NOMO-1 treated with DMSO at 0.1 percent for 48 hours (cell line): Measurements from ENCODE around the gene KIR3DL1.
"Not testable (repeated sequence)": the region's sequence is repeated elsewhere in the genome, so short reads cannot be mapped to it uniquely, and the experiment has no call there.

Experiments
- DNase-seq: peaks from one replicate; lab custom pipeline; 2025; ENCODE audit not compliant: unreplicated experiment; lab: John Stamatoyannopoulos, UW

The KIR3DL1 gene

DNA sequence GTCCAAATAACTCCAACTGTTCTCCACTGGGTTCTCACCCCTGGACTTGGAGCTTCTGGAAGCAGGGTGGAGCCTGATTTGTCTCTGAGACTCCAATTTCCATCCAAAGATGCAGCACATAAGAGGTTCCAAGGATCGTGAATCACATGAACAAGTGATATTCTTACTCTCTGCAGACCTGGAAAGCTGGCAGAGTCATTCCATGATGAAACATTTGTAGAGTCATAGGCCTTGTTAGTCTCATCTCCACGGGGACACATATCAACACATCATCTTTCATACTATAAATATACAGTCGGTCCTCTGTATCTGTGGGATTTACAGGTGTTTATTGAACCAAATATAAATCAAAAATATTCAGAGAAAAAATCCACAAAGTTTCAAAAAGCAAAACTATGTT, 1.7 kb upstream of the KIR3DL1 start:
- not testable (repeated sequence) for DNase-seq

DNA sequence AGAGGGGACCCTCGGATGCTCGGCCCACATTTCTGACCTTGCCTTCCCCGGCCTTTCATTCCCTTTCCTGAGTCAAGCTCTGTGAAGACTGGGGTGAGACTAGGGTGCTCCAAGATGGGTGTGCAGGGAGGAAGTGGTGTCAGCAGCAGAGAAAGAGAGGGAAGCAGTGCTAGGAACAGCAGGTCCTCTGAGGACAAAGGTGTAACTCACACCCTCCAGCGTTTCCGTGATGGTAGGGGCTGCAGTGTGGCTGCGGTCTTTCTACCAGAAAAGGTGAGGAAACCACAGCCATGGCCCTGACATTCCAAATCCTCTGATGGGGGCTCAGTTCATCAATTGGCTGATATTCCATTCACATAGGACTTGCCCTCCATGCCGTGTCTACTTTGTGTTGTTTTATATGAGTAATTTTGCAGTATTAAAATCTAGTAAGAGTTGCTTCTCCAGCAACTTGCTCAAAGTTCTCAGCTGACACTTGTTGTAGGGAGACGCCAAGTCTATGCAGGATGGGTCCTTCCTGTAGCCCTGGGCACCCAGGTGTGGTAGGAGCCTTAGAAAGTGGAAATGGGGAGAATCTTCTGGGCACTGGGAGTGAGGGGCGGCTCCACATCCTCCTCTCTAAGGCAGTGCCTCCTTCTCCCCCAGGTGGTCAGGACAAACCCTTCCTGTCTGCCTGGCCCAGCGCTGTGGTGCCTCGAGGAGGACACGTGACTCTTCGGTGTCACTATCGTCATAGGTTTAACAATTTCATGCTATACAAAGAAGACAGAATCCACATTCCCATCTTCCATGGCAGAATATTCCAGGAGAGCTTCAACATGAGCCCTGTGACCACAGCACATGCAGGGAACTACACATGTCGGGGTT, 1.6 kb downstream of the KIR3DL1 start:
- no peak for DNase-seq

DNA sequence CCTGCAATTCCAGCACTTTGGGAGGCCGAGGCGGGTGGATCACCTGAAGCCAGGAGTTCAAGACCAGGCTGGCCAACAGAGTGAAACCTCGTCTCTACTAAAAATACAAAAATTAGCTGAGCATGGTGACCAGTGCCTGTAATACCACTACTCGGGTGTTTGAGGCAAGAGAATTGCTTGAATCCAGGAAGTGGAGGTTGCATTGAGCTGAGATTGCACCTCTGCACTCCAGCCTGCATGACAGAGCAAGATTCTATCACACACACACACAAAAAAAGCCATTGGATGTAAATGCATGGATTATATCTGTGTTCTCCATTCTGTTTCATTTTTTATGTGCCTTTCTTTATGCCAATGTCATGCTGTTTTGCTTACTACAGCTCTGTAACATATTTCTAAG, 8.1 kb downstream of the KIR3DL1 start:
- not testable (repeated sequence) for DNase-seq

DNA sequence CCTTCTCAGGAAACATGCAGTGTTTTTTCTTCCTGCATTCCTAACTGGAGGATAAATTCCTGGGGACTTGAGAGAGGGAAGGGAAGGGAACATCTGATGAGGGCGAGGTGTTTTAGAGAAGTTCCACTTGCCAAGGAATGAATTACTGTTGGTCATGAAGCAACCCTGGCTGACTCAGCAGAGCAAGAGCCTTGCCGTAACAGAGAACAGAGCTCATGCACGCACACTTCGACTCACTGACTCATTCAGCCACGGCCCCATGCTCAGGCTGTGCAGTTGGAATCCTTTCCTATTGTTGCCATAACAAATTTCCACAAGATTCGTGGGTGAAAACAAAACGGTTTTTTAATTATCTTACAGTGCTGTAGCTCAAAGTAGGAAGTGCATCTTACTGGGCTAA, 9.1 kb downstream of the KIR3DL1 start:
- DNase-seq: peak; percentile 27

DNA sequence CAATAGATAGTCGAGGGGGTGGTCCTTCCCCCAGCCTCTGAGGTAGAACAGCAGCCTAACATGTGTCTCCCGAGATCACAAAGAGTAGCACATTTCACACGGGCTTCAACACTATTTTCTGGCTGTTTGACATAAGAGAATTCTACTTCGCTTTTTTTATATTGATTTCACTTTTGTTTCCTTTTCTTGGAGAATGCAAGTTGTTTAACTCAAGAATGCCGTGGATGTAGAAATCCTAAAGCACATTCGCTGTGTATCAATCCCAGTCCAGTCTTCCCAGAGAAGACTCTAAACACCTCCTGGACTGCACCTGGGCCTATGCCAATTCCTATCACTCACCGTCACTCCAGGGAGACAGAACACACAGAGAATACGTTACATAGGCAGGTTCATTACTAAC, 11.8 kb downstream of the KIR3DL1 start:
- not testable (repeated sequence) for DNase-seq

DNA sequence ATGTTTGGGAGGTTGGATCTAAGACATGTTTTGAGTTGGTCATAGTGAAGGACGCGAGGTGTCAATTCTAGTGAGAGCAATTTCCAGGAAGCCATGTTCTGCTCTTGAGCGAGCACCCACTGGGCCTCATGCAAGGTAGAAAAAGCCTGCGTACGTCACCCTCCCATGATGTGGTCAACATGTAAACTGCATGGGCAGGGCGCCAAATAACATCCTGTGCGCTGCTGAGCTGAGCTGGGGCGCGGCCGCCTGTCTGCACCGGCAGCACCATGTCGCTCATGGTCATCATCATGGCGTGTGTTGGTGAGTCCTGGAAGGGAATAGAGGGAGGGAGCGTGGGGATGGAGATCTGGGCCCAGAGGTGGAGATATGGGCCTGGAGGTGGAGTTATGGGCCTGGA, 16.2 kb downstream of the KIR3DL1 start, which contains the start of gene KIR2DS4:
TSS of gene KIR2DS4 (plus strand) at position 181 of the 400 bp plus-strand sequence.
- not testable (repeated sequence) for DNase-seq

DNA sequence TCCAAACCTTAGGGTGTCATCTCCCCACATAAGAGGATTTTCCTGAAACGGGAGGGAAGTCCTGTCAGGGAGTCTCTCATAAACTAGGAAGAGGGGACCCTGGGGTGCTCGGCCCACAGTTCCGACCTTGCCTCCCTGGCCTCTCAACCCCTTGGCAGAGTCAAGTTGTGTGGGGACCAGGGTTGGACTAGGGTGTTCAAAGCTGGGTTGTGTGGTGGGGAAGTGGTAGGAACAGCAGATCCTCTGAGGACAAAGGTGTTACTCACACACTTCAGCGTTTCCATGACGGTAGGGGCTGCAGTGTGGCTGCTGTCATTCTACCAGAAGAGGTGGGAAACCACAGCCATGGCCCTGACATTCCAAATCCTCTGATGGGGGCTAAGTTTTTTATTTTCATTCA, 18.9 kb downstream of the KIR3DL1 start:
- DNase-seq: not testable (repeated sequence)

DNA sequence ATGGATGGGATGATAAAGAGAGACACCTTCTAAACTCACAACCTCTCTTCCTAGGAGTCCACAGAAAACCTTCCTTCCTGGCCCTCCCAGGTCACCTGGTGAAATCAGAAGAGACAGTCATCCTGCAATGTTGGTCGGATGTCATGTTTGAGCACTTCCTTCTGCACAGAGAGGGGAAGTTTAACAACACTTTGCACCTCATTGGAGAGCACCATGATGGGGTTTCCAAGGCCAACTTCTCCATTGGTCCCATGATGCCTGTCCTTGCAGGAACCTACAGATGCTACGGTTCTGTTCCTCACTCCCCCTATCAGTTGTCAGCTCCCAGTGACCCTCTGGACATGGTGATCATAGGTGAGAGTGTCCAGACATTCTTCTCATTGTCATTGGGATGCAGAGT, 21.3 kb downstream of the KIR3DL1 start:
- DNase-seq: not testable (repeated sequence)

DNA sequence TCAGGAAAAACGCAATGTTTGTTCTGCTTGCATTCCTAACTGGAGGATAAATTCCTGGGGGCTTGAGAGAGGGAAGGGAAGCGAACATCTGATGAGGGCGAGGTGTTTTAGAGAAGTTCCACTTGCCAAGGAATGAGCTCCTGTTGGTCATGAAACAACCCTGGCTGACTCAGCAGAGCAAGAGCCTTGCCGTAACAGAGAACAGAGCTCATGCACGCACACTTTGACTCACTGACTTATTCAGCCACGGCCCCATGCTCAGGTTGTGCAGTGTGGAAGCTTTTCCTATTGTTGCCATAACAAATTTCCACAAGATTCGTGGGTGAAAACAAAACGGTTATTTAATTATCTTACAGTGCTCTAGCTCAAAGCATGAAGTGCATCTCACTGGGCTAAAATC, 26.9 kb downstream of the KIR3DL1 start:
- not testable (repeated sequence) for DNase-seq

DNA sequence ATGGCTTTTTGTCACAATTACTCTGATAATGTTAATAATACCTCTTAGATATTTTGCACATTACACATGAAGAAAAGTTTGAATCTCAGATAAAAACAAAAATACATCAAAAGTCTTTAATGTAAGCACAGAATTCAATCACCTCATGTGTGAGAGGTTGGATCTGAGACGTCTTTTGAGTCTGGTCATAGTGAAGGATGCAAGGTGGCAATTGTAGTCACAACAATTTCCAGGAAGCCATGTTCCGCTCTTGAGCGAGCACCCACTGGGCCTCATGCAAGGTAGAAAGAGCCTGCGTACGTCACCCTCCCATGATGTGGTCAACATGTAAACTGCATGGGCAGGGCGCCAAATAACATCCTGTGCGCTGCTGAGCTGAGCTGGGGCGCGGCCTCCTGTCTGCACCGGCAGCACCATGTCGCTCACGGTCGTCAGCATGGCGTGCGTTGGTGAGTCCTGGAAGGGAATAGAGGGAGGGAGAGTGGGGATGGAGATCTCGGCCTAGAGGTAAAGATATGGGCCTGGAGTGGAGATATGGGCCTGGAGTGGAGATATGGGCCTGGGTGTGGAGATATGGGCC, 33.9 kb downstream of the KIR3DL1 start, which contains the start of gene KIR3DL2:
TSS of gene KIR3DL2 (plus strand) at position 383 of the 580 bp plus-strand sequence. CDS start at position 416, 33 bp downstream.
- DNase-seq: not testable (repeated sequence)

DNA sequence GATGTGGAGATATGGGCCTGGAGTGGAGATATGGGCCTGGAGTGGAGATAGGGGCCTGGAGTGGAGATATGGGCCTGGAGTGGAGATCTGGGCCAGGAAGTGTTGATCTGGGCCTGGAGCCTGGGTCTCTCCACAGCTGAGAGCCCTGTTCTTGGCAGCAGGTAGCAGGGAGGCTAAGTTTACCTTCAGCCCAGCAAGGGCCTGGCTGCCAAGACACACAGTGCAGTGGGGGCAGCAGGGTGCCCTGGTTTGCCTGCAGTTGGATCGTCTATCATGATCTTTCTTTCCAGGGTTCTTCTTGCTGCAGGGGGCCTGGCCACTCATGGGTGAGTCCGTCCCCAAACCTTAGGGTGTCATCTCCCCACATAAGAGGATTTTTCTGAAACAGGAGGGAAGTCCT, 34.7 kb downstream of the KIR3DL1 start:
- no peak for DNase-seq

DNA sequence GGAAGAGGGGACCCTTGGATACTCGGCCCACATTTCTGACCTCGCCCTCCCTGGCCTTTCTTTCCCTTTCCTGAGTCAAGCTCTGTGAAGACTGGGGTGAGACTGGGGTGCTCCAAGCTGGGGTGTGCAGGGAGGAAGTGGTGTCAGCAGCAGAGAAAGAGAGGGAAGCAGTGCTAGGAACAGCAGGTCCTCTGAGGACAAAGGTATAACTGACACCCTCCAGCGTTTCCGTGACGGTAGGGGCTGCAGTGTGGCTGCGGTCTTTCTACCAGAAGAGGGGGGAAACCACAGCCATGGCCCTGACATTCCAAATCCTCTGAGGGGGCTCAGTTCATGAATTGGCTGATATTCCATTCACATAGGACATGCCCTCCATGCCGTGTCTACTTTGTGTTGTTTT, 35.1 kb downstream of the KIR3DL1 start:
- no peak for DNase-seq

DNA sequence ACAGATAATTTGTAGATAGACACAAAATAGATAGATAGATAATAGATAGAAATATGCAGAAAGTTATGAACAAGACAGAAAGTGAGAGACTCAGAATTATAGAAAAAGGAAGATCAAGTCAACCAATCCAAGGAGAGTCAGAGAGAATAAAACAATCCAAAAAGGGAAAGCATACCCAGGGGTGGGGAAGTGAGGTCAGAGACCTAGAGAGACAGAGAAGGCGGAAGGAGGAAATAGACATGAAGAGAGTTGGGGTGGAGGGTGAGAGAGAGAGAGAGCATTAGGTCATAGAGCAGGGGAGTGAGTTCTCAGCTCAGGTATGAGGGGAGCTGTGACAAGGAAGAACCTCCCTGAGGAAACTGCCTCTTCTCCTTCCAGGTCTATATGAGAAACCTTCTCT, 39.0 kb downstream of the KIR3DL1 start:
- peak; percentile 58 for DNase-seq

DNA sequence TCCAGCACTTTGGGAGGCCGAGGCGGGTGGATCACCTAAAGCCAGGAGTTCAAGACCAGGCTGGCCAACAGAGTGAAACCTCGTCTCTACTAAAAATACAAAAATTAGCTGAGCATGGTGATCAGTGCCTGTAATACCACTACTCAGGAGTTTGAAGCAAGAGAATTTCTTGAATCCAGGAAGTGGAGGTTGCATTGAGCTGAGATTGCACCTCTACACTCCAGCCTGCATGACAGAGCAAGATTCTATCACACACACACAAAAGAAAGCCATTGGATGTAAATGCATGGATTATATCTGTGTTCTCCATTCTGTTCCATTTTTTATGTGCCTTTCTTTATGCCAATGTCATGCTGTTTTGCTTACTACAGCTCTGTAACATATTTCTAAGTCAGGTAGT, 42.2 kb downstream of the KIR3DL1 start:
- not testable (repeated sequence) for DNase-seq

DNA sequence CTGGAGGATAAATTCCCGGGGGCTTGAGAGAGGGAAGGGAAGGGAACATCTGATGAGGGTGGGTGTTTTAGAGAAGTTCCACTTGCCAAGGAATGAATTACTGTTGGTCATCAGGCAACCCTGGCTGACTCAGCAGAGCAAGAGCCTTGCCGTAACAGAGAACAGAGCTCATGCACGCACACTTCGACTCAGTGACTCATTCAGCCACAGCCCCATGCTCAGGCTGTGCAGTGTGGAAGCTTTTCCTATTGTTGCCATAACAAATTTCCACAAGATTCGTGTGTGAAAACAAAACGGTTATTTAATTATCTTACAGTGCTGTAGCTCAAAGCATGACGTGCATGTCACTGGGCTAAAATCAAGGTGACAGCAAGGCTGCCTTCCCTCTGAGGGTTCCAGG, 43.2 kb downstream of the KIR3DL1 start:
- DNase-seq: peak; percentile 71

DNA sequence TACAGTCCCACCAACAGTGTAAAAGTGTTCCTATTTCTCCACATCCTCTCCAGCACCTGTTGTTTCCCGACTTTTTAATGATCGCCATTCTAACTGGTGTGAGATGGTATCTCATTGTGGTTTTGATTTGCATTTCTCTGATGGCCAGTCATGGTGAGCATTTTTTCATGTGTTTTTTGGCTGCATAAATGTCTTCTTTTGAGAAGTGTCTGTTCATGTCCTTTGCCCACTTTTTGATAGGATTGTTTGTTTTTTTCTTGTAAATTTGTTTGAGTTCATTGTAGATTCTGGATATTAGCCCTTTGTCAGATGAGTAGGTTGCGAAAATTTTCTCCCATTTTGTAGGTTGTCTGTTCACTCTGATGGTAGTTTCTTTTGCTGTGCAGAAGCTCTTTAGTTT, 47.2 kb downstream of the KIR3DL1 start:
- DNase-seq: not testable (repeated sequence)

DNA sequence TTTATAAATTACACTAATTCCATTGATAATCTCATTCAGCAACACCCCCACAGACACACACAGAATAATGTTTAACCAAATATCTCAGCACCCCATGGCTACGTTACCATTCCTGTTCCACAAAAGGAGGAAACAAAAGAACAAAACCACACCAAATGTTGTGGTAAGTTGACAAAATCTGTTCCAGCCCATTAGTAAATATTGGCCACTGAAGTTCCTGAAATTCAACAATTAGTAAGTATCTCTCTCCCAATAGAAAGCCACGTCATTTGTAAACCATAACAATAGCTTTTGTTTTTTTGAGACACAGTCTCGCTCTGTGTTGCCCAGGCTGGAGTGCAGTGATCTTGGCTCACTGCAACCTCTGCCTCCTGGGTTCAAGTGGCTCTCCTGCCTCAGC, 55.4 kb downstream of the KIR3DL1 start:
- DNase-seq: peak; percentile 65

DNA sequence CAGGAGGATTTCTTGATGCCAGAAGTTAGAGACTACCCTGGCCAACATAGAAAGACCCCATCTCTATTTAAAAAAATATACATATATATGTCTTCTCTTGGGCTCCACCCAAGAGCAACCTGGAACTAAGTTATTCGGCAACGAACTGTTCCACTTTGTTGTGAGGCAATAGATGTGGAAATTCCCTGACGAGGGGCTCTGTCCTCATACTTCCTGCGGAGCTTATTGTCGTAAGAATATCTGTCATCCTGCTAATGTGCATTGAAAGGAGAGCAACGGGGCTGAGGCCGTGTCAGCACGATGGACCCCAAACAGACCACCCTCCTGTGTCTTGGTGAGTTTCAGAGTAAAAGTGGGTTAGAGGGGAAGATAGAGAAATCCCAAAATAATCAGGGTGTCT, 57.7 kb downstream of the KIR3DL1 start, which contains the start of gene FCAR:
TSS of gene FCAR (plus strand) at position 246 of the 400 bp plus-strand sequence. CDS start at position 301, 55 bp downstream.
- DNase-seq: peak; percentile 84

DNA sequence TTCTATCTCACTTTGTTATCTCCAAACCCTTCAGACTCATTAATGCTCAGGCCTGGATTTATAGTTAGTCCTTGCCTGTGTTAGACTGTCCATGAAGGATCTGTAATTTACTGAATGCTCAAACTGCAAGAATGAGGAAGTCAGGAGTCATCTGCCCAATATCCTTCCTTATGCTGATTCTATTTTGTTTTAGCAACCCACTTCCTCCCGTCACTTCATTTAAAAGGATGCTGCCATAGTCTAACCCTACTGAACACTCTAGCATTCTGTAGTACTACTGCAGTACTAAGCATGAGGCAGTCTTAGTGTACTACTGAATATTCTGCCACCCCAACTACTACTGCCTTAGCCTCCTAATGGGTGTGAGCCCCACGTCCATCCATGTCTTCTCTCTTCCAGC, 59.2 kb downstream of the KIR3DL1 start:
- peak; percentile 90 for DNase-seq

DNA sequence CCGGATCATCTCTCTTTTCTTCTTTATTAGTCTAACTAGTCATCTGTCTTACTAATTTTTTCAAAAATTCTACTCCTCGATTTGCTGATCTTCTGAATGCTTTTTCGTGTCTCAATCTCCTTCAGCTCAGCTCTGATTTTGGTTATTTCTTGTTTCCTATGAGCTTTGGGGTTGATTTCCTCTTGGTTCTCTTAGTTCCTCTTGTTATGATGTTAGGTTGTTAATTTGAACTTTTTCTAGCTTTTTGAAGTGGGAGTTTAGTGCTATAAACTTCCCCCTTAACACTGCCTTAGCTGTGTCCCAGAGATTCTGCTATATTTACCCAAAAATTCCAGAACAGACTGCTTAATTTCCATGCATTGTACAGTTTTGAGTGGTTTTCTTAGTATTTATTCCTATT, 61.2 kb downstream of the KIR3DL1 start:
- DNase-seq: peak; percentile 31
